ENCODE measurements around the gene ZDHHC21. TPM values are rescaled to one million over a fixed set of nuclear protein-coding genes. Genes with fewer than 3 reads are reported as not detected.

ZDHHC21 gene
- total RNA-seq, 1 experiment from 2014 or later = 9.0 TPM

GRCh38 chr9:14633148-14633547 lies 60.1 kb downstream of the ZDHHC21 start:
- H2AFZ ChIP-seq (ENCODE audit: low read length) = no peak overlapping the region
- no peaks in the 10 kb centered on the region for H4K20me1 ChIP-seq (ENCODE audit: control insufficient read depth, insufficient read depth, insufficient read length)
- H3K23me2 ChIP-seq (ENCODE audit: insufficient read length, low read depth, low read length, poor library complexity, severe bottlenecking) = no peaks in the 10 kb centered on the region
- no peak overlapping the region for H4K91ac ChIP-seq (ENCODE audit: insufficient read length, low read depth, low read length)
- H3K79me2 ChIP-seq (ENCODE audit: insufficient read depth, low read length) = no peaks in the 10 kb centered on the region; the same call in 1 of the 2 replicates
- no peak overlapping the region for H4K8ac ChIP-seq (replicated peaks; ENCODE audit: insufficient read length, low read depth, low read length)
- H3K9me3 ChIP-seq (ENCODE audit: control insufficient read depth, low read depth, low read length) = no peaks in the 10 kb centered on the region
- no peak overlapping the region for H3K14ac ChIP-seq (ENCODE audit: insufficient read depth, low read length)
- no peak overlapping the region for H2BK5ac ChIP-seq (ENCODE audit: insufficient read length, low read length)
- no peak overlapping the region for H2AK5ac ChIP-seq (ENCODE audit: insufficient read length, low read length)
- Mint-ChIP-seq H3K4me1 (peaks cover 16 to 18% of the 10 kb centered on the region in 2 experiments), H3K4me3 (no peak overlapping the region), H3K27ac (no peak overlapping the region; a peak in 1 of 7 replicates), H3K9me3 (peaks cover 0 to 6% of the 10 kb centered on the region in 2 experiments; a peak in 3 of 5 replicates), H3K36me3 (ENCODE audit: insufficient read depth in 1 of 3, low read depth in 3 of 3) (peaks cover 11 to 27% (median 22%) of the 10 kb centered on the region in 3 experiments), H3K27me3 (ENCODE audit: low read depth) (no peaks in the 10 kb centered on the region)
- H3K79me1 ChIP-seq (ENCODE audit: insufficient read depth, low read depth, low read length, poor library complexity, severe bottlenecking) = no peaks in the 10 kb centered on the region
- no peak overlapping the region for H4K5ac ChIP-seq (ENCODE audit: insufficient read length, low read depth, low read length)
- TF ChIP-seq, protein P1, sequence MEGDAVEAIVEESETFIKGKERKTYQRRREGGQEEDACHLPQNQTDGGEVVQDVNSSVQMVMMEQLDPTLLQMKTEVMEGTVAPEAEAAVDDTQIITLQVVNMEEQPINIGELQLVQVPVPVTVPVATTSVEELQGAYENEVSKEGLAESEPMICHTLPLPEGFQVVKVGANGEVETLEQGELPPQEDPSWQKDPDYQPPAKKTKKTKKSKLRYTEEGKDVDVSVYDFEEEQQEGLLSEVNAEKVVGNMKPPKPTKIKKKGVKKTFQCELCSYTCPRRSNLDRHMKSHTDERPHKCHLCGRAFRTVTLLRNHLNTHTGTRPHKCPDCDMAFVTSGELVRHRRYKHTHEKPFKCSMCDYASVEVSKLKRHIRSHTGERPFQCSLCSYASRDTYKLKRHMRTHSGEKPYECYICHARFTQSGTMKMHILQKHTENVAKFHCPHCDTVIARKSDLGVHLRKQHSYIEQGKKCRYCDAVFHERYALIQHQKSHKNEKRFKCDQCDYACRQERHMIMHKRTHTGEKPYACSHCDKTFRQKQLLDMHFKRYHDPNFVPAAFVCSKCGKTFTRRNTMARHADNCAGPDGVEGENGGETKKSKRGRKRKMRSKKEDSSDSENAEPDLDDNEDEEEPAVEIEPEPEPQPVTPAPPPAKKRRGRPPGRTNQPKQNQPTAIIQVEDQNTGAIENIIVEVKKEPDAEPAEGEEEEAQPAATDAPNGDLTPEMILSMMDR (conservative IDR thresholded peaks at IDR 0.05) = peak; percentile 52
- no peak overlapping the region for H3K4me2 ChIP-seq (ENCODE audit: insufficient read depth, insufficient read length, low read length)
- no peak overlapping the region for H2BK120ac ChIP-seq (ENCODE audit: low read depth, low read length, poor library complexity, severe bottlenecking)
- H3T11ph ChIP-seq (ENCODE audit: low read length) = no peak overlapping the region
- no peak overlapping the region for H3K9ac ChIP-seq (ENCODE audit: extremely low read depth, insufficient read length, low read length)
- no peak overlapping the region for H3K18ac ChIP-seq (ENCODE audit: insufficient read length, low read depth, low read length)
- no peak overlapping the region for H3K4ac ChIP-seq (ENCODE audit: low read depth, low read length)
- H3K27me3 ChIP-seq (ENCODE audit: insufficient read depth, low read length) = no peaks in the 10 kb centered on the region
- no peaks in the 10 kb centered on the region for H3K4me1 ChIP-seq (ENCODE audit: insufficient read depth, low read length)
- no peak overlapping the region for H3K27ac ChIP-seq (ENCODE audit: insufficient read length, low read depth, low read length)
- no peak overlapping the region for H2BK20ac ChIP-seq (ENCODE audit: low read depth, low read length, poor library complexity, severe bottlenecking)
- peak; percentile 47 for DNase-seq
- no peak overlapping the region for H3K23ac ChIP-seq (ENCODE audit: insufficient read length, low read depth, low read length)
- no peak overlapping the region for H2BK15ac ChIP-seq (ENCODE audit: low read depth, low read length)
- no peak overlapping the region for H3K56ac ChIP-seq (ENCODE audit: insufficient read length, low read depth, low read length)
- no peak overlapping the region for H2BK12ac ChIP-seq (ENCODE audit: insufficient read length, low read depth, low read length)
- no CpG with 5 or more reads among the region's 3 CpGs for WGBS (ENCODE audit: extremely low coverage, insufficient read length, low lambda C conversion rate)
